HuH-7.5 (cell line): ENCODE data around the gene TMEM190.
"Not testable (repeated sequence)": the region's sequence is repeated elsewhere in the genome, so short reads cannot be mapped to it uniquely, and the experiment has no call there.

Source experiments
- DNase-seq: peaks from one replicate; pipeline ENCODE4 v3.0.0; 2011; ENCODE audit warnings: low spot score

Gene TMEM190

GRCh38 chr19:55391702-55392615, 15.3 kb downstream of the TMEM190 start:
- no peak for DNase-seq

GRCh38 chr19:55392820-55393761, 16.5 kb downstream of the TMEM190 start:
- no peak for DNase-seq

- no peak for DNase-seq
Observed at GRCh38 chr19:55398200-55398925, 21.7 kb downstream of the TMEM190 start.

- DNase-seq, result no peak
Observed at GRCh38 chr19:55400281-55401087, 23.9 kb downstream of the TMEM190 start.

GRCh38 chr19:55401390-55401789, 24.8 kb downstream of the TMEM190 start:
- DNase-seq, result not testable (repeated sequence)

- DNase-seq, result no peak
Observed at GRCh38 chr19:55402509-55402908, 25.9 kb downstream of the TMEM190 start.

GRCh38 chr19:55405638-55406037, 29.0 kb downstream of the TMEM190 start:
- no peak for DNase-seq

GRCh38 chr19:55406091-55406825, 29.6 kb downstream of the TMEM190 start:
- DNase-seq, result no peak

- DNase-seq, result no peak
Observed at GRCh38 chr19:55406826-55407549, 30.4 kb downstream of the TMEM190 start.

- DNase-seq, result not testable (repeated sequence)
Observed at GRCh38 chr19:55407550-55407799, 30.8 kb downstream of the TMEM190 start, which contains the start of gene UBE2S. TSS of gene UBE2S (minus strand) at chr19:55407788. CDS start at chr19:55407589, 199 bp downstream.

- peak; percentile 100 for DNase-seq
Observed at GRCh38 chr19:55407800-55408532, 31.3 kb downstream of the TMEM190 start.

GRCh38 chr19:55408533-55408872, 31.9 kb downstream of the TMEM190 start:
- DNase-seq, result no peak

- DNase-seq, result not testable (repeated sequence)
Observed at GRCh38 chr19:55409179-55409578, 32.6 kb downstream of the TMEM190 start.

GRCh38 chr19:55410168-55410567, 33.5 kb downstream of the TMEM190 start:
- DNase-seq, result no peak

- peak; percentile 84 for DNase-seq
Observed at GRCh38 chr19:55418185-55418584, 41.6 kb downstream of the TMEM190 start.

- no peak for DNase-seq
Observed at GRCh38 chr19:55419103-55419502, 42.5 kb downstream of the TMEM190 start.

GRCh38 chr19:55419624-55420236, 43.1 kb downstream of the TMEM190 start:
- no peak for DNase-seq

GRCh38 chr19:55421281-55421680, 44.7 kb downstream of the TMEM190 start:
- DNase-seq, result not testable (repeated sequence)
